Esophagus squamous epithelium (tissue), 4 donors: Measurements from ENCODE around the gene MYLK2.

Experiments
- CTCF ChIP-seq, 6 experiments: fragments of 450-650 bp in 4 of 6; fragments of 200-600 bp in 2 of 6; sonication (generic) in 2 of 6; IDR thresholded peaks; one replicate each; pipeline ENCODE4 v1.5.1; 2016 to 2019; ENCODE audit warnings: antibody characterized with exemption in 6 of 6, mild to moderate bottlenecking in 4 of 6, moderate library complexity in 4 of 6
- POLR2A ChIP-seq, 4 donors: fragments of 450-650 bp; IDR thresholded peaks; one replicate each; pipeline ENCODE4 v1.6.1; 2017; ENCODE audit warnings: antibody characterized with exemption in 4 of 4, mild to moderate bottlenecking in 4 of 4, moderate library complexity in 3 of 4

GRCh38 chr20:31838646-31839292 is 19.6 kb downstream of the MYLK2 start:
- TF ChIP-seq CTCF (IDR thresholded peaks at IDR 0.05) = no peak
- TF ChIP-seq POLR2A (IDR thresholded peaks at IDR 0.05) = no peak
